ENCODE data around the gene DTD2.
"Not testable (repeated sequence)": the region's sequence is repeated elsewhere in the genome, so short reads cannot be mapped to it uniquely, and the experiment has no call there.

DTD2 gene

DNA sequence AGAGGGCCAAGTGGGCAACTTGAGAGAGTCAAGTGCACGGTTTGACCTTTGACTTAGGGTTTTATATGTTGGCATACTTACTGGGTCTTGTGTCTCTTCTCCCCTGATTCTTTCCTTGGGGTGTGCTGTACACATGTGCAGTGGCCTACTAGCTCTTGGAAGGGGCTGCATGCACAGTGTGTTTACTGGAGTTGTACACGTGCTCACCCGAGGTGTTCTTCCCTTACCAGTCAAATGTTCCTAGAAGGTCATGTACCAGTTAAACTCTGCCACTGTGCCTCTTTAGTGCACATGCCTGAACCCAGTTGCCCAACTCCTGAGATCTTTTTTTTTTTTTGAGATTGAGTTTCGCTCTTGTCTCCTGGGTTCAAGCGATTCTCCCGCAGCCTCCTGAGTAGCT, 9.2 kb upstream of the DTD2 start:
- Histone ChIP-seq H3K9me2 (replicated peaks; ENCODE audit: insufficient read depth, low read length) (no peaks in the 10 kb centered on the region), H3K27ac (ENCODE audit: low read length) (no peak overlapping the region), H3K36me3 (replicated peaks; ENCODE audit: insufficient read depth, low read length) (no peaks in the 10 kb centered on the region), H3K27me3 (replicated peaks; ENCODE audit: insufficient read depth, low read length) (no peaks in the 10 kb centered on the region), H3K4me3 (ENCODE audit: low read length) (no peak overlapping the region), H3K9ac (ENCODE audit: low read length) (no peak overlapping the region), H3K79me2 (ENCODE audit: low read length) (no peaks in the 10 kb centered on the region), H3F3A (ENCODE audit: insufficient read depth, low read length) (no peaks in the 10 kb centered on the region), H4K20me1 (ENCODE audit: insufficient read depth, low read length) (no peaks in the 10 kb centered on the region), H3K4me2 (ENCODE audit: low read depth, low read length) (no peak overlapping the region), H3K4me1 (ENCODE audit: low read length) (no peaks in the 10 kb centered on the region), H3K9me3 (replicated peaks; ENCODE audit: insufficient read depth, low read length) (no peaks in the 10 kb centered on the region), H2AFZ (ENCODE audit: low read length) (no peak overlapping the region)
- DNase-seq, result no peak
- TF ChIP-seq EZH2 (optimal IDR thresholded peaks at IDR 0.05; ENCODE audit: low read depth, low read length), result no peak
- TF ChIP-seq, protein P1, sequence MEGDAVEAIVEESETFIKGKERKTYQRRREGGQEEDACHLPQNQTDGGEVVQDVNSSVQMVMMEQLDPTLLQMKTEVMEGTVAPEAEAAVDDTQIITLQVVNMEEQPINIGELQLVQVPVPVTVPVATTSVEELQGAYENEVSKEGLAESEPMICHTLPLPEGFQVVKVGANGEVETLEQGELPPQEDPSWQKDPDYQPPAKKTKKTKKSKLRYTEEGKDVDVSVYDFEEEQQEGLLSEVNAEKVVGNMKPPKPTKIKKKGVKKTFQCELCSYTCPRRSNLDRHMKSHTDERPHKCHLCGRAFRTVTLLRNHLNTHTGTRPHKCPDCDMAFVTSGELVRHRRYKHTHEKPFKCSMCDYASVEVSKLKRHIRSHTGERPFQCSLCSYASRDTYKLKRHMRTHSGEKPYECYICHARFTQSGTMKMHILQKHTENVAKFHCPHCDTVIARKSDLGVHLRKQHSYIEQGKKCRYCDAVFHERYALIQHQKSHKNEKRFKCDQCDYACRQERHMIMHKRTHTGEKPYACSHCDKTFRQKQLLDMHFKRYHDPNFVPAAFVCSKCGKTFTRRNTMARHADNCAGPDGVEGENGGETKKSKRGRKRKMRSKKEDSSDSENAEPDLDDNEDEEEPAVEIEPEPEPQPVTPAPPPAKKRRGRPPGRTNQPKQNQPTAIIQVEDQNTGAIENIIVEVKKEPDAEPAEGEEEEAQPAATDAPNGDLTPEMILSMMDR (IDR thresholded peaks at IDR 0.05; ENCODE audit: low read length), result no peak
- TF ChIP-seq EZH2phosphoT487 (IDR thresholded peaks at IDR 0.05; ENCODE audit: low read length), result no peak

- TF ChIP-seq, protein P1 (IDR thresholded peaks at IDR 0.05; ENCODE audit: low read length), result no peak
- no peak for TF ChIP-seq EZH2 (optimal IDR thresholded peaks at IDR 0.05; ENCODE audit: low read depth, low read length)
- no peak for TF ChIP-seq EZH2phosphoT487 (IDR thresholded peaks at IDR 0.05; ENCODE audit: low read length)
- Histone ChIP-seq H3F3A (ENCODE audit: insufficient read depth, low read length) (no peaks in the 10 kb centered on the region), H3K79me2 (ENCODE audit: low read length) (no peaks in the 10 kb centered on the region), H2AFZ (ENCODE audit: low read length) (no peak overlapping the region), H3K27me3 (replicated peaks; ENCODE audit: insufficient read depth, low read length) (no peaks in the 10 kb centered on the region), H3K9me3 (replicated peaks; ENCODE audit: insufficient read depth, low read length) (no peaks in the 10 kb centered on the region), H3K9ac (ENCODE audit: low read length) (no peak overlapping the region), H3K27ac (ENCODE audit: low read length) (no peak overlapping the region), H3K4me3 (ENCODE audit: low read length) (no peak overlapping the region), H3K36me3 (replicated peaks; ENCODE audit: insufficient read depth, low read length) (no peaks in the 10 kb centered on the region), H4K20me1 (ENCODE audit: insufficient read depth, low read length) (no peaks in the 10 kb centered on the region), H3K4me2 (ENCODE audit: low read depth, low read length) (no peak overlapping the region), H3K9me2 (replicated peaks; ENCODE audit: insufficient read depth, low read length) (no peaks in the 10 kb centered on the region), H3K4me1 (ENCODE audit: low read length) (no peaks in the 10 kb centered on the region)
- no peak for DNase-seq
Measured at GRCh38 chr14:31465111-31465510, 7.8 kb upstream of the DTD2 start.

DNA sequence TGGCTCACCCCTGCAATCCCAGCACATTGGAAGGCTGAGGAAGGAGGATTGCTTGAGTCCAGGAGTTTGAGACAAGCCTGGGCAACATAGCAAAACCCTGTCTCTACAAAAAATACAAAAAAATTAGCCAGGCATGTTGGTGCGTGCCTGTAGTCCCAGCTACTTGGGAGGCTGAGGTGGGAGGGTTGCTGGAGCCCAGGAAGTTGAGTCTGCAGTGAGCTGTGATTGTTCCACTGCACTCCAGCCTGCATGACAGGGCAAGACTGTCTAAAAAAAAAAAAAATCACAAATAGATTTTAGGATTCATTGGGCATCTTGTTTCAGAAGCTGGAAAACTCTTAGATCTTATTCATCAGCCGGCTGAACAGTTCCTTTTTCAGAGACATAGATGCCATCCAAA, 5.1 kb upstream of the DTD2 start:
- H3K9ac ChIP-seq (ENCODE audit: low read length); H3K4me2 ChIP-seq (ENCODE audit: low read depth, low read length); DNase-seq; H2AFZ ChIP-seq (ENCODE audit: low read length); H3F3A ChIP-seq (ENCODE audit: insufficient read depth, low read length); H3K4me1 ChIP-seq (ENCODE audit: low read length); H3K9me3 ChIP-seq (replicated peaks; ENCODE audit: insufficient read depth, low read length); H4K20me1 ChIP-seq (ENCODE audit: insufficient read depth, low read length); H3K79me2 ChIP-seq (ENCODE audit: low read length); H3K4me3 ChIP-seq (ENCODE audit: low read length); H3K9me2 ChIP-seq (replicated peaks; ENCODE audit: insufficient read depth, low read length); H3K36me3 ChIP-seq (replicated peaks; ENCODE audit: insufficient read depth, low read length); H3K27me3 ChIP-seq (replicated peaks; ENCODE audit: insufficient read depth, low read length); H3K27ac ChIP-seq (ENCODE audit: low read length): not testable (repeated sequence)

GRCh38 chr14:31461545-31461944, 4.2 kb upstream of the DTD2 start:
- no peak overlapping the region for H2AFZ ChIP-seq (ENCODE audit: low read length)

More at GRCh38 chr14:31461545-31461944, 4.2 kb upstream of the DTD2 start:
- H3K27ac ChIP-seq (ENCODE audit: low read length), result no peak overlapping the region
- peaks cover 4% of the 10 kb centered on the region; the same call in 1 of the 2 replicates for H3K79me2 ChIP-seq (ENCODE audit: low read length)
- no peaks in the 10 kb centered on the region for H3K9me2 ChIP-seq (replicated peaks; ENCODE audit: insufficient read depth, low read length)
- H3K27me3 ChIP-seq (replicated peaks; ENCODE audit: insufficient read depth, low read length), result no peaks in the 10 kb centered on the region
- no peak for DNase-seq
- H3K4me3 ChIP-seq (ENCODE audit: low read length), result no peak overlapping the region
- H3F3A ChIP-seq (ENCODE audit: insufficient read depth, low read length), result no peaks in the 10 kb centered on the region
- TF ChIP-seq EZH2phosphoT487 (IDR thresholded peaks at IDR 0.05; ENCODE audit: low read length) (no peak), EZH2 (optimal IDR thresholded peaks at IDR 0.05; ENCODE audit: low read depth, low read length) (no peak)
- TF ChIP-seq, protein P1 (IDR thresholded peaks at IDR 0.05; ENCODE audit: low read length), result no peak
- H3K4me2 ChIP-seq (ENCODE audit: low read depth, low read length), result no peak overlapping the region
- H3K9me3 ChIP-seq (replicated peaks; ENCODE audit: insufficient read depth, low read length), result no peaks in the 10 kb centered on the region
- no peaks in the 10 kb centered on the region; the same call in 1 of the 2 replicates for H3K4me1 ChIP-seq (ENCODE audit: low read length)
- no peak overlapping the region for H3K9ac ChIP-seq (ENCODE audit: low read length)
- H3K36me3 ChIP-seq (replicated peaks; ENCODE audit: insufficient read depth, low read length), result no peaks in the 10 kb centered on the region
- no peaks in the 10 kb centered on the region for H4K20me1 ChIP-seq (ENCODE audit: insufficient read depth, low read length)
